HepG2 (cell line): ENCODE measurements around the gene PRKCE. TPM values are rescaled to one million over a fixed set of nuclear protein-coding genes. Genes with fewer than 3 reads are reported as not detected.
A peak's percentile ranks its signal among the peaks of the same experiment; 100 is the strongest.

Experiments used
- ARNT2 ChIP-seq: sonication (generic); formaldehyde crosslinking; IDR thresholded peaks from 2 replicates; pipeline ENCODE4 v1.8.0; 2022; ENCODE audit warnings: mild to moderate bottlenecking, low read depth, missing genetic modification reagents, moderate library complexity
- ATF1 ChIP-seq: IDR thresholded peaks from 2 replicates; pipeline ENCODE4 v1.6.1; 2016; ENCODE audit warnings: mild to moderate bottlenecking, control low read depth
- BCL6 ChIP-seq: IDR thresholded peaks from 2 replicates; pipeline ENCODE4 v1.6.1; 2016; ENCODE audit warnings: missing genetic modification reagents, missing compliant biosample characterization
- GPN1 ChIP-seq: sonication (generic); formaldehyde crosslinking; IDR thresholded peaks from 2 replicates; pipeline ENCODE4 v1.5.1; 2020; ENCODE audit warnings: missing genetic modification reagents, borderline replicate concordance
- HNF4A ChIP-seq: sonication (generic); formaldehyde crosslinking; IDR thresholded peaks from 2 replicates; pipeline ENCODE4 v1.4.0; 2020; ENCODE audit warnings: missing genetic modification reagents
- MXI1 ChIP-seq: IDR thresholded peaks from 3 replicates; pipeline ENCODE4 v1.6.1; 2012; ENCODE audit warnings: low read depth, low read length, inconsistent platforms, borderline replicate concordance
- NBN ChIP-seq: fragments of 450-650 bp; conservative IDR thresholded peaks from 2 replicates; pipeline ENCODE4 v1.6.1; 2017
- NCOA2 ChIP-seq: sonication (generic); formaldehyde crosslinking; IDR thresholded peaks from 2 replicates; pipeline ENCODE4 v1.8.0; 2022; ENCODE audit warnings: inconsistent platforms
- NCOR1 ChIP-seq: fragments of 200-600 bp; sonication (generic); IDR thresholded peaks from 2 replicates; pipeline ENCODE4 v1.7.0; 2017; ENCODE audit warnings: antibody characterized with exemption, low read length, borderline replicate concordance
- NFYC ChIP-seq: IDR thresholded peaks from 2 replicates; pipeline ENCODE4 v1.6.1; 2016; ENCODE audit warnings: missing genetic modification reagents, missing compliant biosample characterization
- NR1H2 ChIP-seq: sonication (generic); formaldehyde crosslinking; IDR thresholded peaks from 2 replicates; pipeline ENCODE4 v1.8.1; 2022; ENCODE audit warnings: low read depth, missing genetic modification reagents, borderline replicate concordance
- NR2F1 ChIP-seq, 2 experiments: fragments of 450-650 bp in 1 of 2; formaldehyde crosslinking in 1 of 2; IDR thresholded peaks; 2 replicates each; pipeline versions ENCODE4 v1.5.0 to v1.6.1; 2016 to 2020; ENCODE audit warnings: mild to moderate bottlenecking in 1 of 2, missing compliant biosample characterization in 1 of 2, missing genetic modification reagents in 1 of 2, moderate library complexity in 1 of 2
- RBM22 ChIP-seq: fragments of 200-400 bp; formaldehyde crosslinking; optimal IDR thresholded peaks from 2 replicates; pipeline ENCODE3; 2017; ENCODE audit warnings: mild to moderate bottlenecking, low read length, moderate library complexity
- SMARCC2 ChIP-seq: fragments of 450-650 bp; IDR thresholded peaks from 2 replicates; pipeline ENCODE4 v1.6.1; 2017; ENCODE audit warnings: antibody characterized with exemption, mild to moderate bottlenecking
- THAP11 ChIP-seq: IDR thresholded peaks from 2 replicates; pipeline ENCODE4 v1.6.1; 2016; ENCODE audit warnings: missing biosample characterization, missing genetic modification reagents
- ZBTB8A ChIP-seq: sonication (generic); formaldehyde crosslinking; IDR thresholded peaks from 2 replicates; pipeline ENCODE4 v1.4.0; 2020; ENCODE audit warnings: mild to moderate bottlenecking, low read depth, missing genetic modification reagents, borderline replicate concordance
- ZMAT3 ChIP-seq: sonication (generic); formaldehyde crosslinking; conservative IDR thresholded peaks from 2 replicates; pipeline ENCODE4 v1.7.0; 2021; ENCODE audit warnings: missing genetic modification reagents
- ZMYM4 ChIP-seq: sonication (generic); formaldehyde crosslinking; IDR thresholded peaks from 2 replicates; pipeline ENCODE4 v1.8.1; 2023; ENCODE audit warnings: mild to moderate bottlenecking, missing genetic modification reagents
- ZNF205 ChIP-seq: IDR thresholded peaks from 2 replicates; pipeline ENCODE4 v1.6.1; 2018; ENCODE audit warnings: missing biosample characterization, missing genetic modification reagents
- ZNF333 ChIP-seq: sonication (generic); formaldehyde crosslinking; IDR thresholded peaks from 2 replicates; pipeline ENCODE4 v1.4.0; 2020; ENCODE audit warnings: mild to moderate bottlenecking, missing genetic modification reagents, borderline replicate concordance
- ZNF382 ChIP-seq: sonication (generic); formaldehyde crosslinking; IDR thresholded peaks from 2 replicates; pipeline ENCODE4 v1.5.0; 2020; ENCODE audit warnings: missing genetic modification reagents, mild to moderate bottlenecking, borderline replicate concordance
- ZNF629 ChIP-seq: sonication (generic); formaldehyde crosslinking; conservative IDR thresholded peaks from 2 replicates; pipeline ENCODE4 v1.5.0; 2020; ENCODE audit warnings: missing genetic modification reagents
- ZNF7 ChIP-seq: IDR thresholded peaks from 2 replicates; pipeline ENCODE4 v1.6.1; 2016; ENCODE audit warnings: missing biosample characterization, missing genetic modification reagents
- ZNF766 ChIP-seq: sonication (generic); formaldehyde crosslinking; IDR thresholded peaks from 2 replicates; pipeline ENCODE4 v1.5.0; 2020; ENCODE audit warnings: missing genetic modification reagents, borderline replicate concordance
- ZNF782 ChIP-seq: sonication (generic); formaldehyde crosslinking; IDR thresholded peaks from 2 replicates; pipeline ENCODE4 v1.4.0; 2020; ENCODE audit warnings: missing genetic modification reagents, mild to moderate bottlenecking, borderline replicate concordance
- polyA plus RNA-seq, 8 experiments: library from polyadenylated mRNA; depleted of rRNA in 3 of 8; stranded (reverse) in 7 of 8; unstranded in 1 of 8; fragments of >200 nt; fragmentation: Illumina TruSeq in 4 of 8; extraction: Trizol in 4 of 8; gene quantifications; 2 replicates each; pipeline versions ENCODE4 v1.2.1 to v1.2.3, GENCODE V29; 2011 to 2016; ENCODE audit warnings: low read depth in 4 of 8, missing spikeins in 1 of 8, mixed read lengths in 1 of 8; ENCODE audit not compliant: insufficient read depth in 1 of 8
- total RNA-seq, 5 experiments: library from RNA; depleted of rRNA; stranded (reverse); fragments of >200 nt; fragmentation: Illumina TruSeq; extraction: Trizol; gene quantifications; 2 replicates each; pipeline ENCODE4 v1.2.3, GENCODE V29; 2016; ENCODE audit warnings: low read depth in 1 of 5
- TF ChIP-seq, protein P1 (sequence below): IDR thresholded peaks from 2 replicates; pipeline ENCODE4 v1.6.1; 2016; ENCODE audit warnings: missing compliant biosample characterization, missing genetic modification reagents, borderline replicate concordance
- TF ChIP-seq, protein P2 (sequence below): sonication (generic); formaldehyde crosslinking; IDR thresholded peaks from 2 replicates; pipeline ENCODE4 v1.9.0; 2021; ENCODE audit warnings: missing genetic modification reagents, borderline replicate concordance
- TF ChIP-seq, protein P3 (sequence below): sonication (generic); formaldehyde crosslinking; IDR thresholded peaks from 2 replicates; pipeline ENCODE4 v1.8.1; 2023; ENCODE audit warnings: mild to moderate bottlenecking, missing genetic modification reagents
- TF ChIP-seq, protein P4 (sequence below): sonication (generic); formaldehyde crosslinking; IDR thresholded peaks from 2 replicates; pipeline ENCODE4 v1.5.0; 2020; ENCODE audit warnings: missing genetic modification reagents

PRKCE gene
- total and polyA plus RNA-seq, 2 of the 13 experiments (the other 11 are each of a cell fraction or from before 2014, with no cell fraction given): 1.0 to 3.9 TPM

DNA sequence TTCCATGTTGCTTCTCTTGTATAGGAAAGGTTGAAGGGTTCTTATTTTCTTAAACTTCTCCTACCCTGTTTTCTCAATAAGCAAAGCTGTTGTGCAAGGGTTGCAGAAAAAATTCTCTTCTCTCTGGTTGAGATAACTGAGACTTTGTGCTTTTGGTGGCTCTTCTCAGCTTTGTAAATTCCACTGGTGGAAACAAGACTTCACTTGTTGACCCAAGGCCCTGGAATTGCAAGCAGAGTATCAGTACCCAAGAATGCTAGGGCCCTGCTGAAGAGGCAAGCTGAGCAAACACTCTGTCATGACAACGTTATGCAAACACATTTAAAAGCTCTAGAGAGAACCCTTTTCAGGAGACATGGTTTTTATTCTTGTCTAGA lies 351.0 kb downstream of the PRKCE start (continued):
- TF ChIP-seq, protein P1, sequence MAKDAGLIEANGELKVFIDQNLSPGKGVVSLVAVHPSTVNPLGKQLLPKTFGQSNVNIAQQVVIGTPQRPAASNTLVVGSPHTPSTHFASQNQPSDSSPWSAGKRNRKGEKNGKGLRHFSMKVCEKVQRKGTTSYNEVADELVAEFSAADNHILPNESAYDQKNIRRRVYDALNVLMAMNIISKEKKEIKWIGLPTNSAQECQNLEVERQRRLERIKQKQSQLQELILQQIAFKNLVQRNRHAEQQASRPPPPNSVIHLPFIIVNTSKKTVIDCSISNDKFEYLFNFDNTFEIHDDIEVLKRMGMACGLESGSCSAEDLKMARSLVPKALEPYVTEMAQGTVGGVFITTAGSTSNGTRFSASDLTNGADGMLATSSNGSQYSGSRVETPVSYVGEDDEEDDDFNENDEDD: no peak
- TF ChIP-seq NR1H2 (no peak), NFYC (no peak), ZNF205 (CRISPR knock-in tag) (peak; percentile 86; the same call in 1 of the 2 replicates), NCOR1 (no peak), ZNF382 (CRISPR knock-in tag) (no peak), ZBTB8A (CRISPR knock-in tag) (no peak), ZNF7 (CRISPR knock-in tag) (no peak), ZNF766 (CRISPR knock-in tag) (no peak), MXI1 (peak; percentile 35; the same call in 1 of the 3 replicates), RBM22 (no peak), SMARCC2 (no peak), ZNF629 (0 out of 2 replicates have a peak, but pooled peaks have one; percentile 20), NBN (no peak), GPN1 (CRISPR knock-in tag) (no peak), ZNF782 (no peak), HNF4A (CRISPR knock-in tag) (peak; percentile 71), NR2F1 (CRISPR knock-in tag; IDR thresholded peaks at IDR 0.05) (no peak), THAP11 (0 out of 2 replicates have a peak, but pooled peaks have one; percentile 16), ZMYM4 (CRISPR knock-in tag) (peak; percentile 76), NCOA2 (peak; percentile 63), ARNT2 (no peak), ZNF333 (CRISPR knock-in tag) (no peak), ZMAT3 (CRISPR knock-in tag) (no peak), ATF1 (no peak), BCL6 (CRISPR knock-in tag) (peak; percentile 71)
- TF ChIP-seq, protein P2, sequence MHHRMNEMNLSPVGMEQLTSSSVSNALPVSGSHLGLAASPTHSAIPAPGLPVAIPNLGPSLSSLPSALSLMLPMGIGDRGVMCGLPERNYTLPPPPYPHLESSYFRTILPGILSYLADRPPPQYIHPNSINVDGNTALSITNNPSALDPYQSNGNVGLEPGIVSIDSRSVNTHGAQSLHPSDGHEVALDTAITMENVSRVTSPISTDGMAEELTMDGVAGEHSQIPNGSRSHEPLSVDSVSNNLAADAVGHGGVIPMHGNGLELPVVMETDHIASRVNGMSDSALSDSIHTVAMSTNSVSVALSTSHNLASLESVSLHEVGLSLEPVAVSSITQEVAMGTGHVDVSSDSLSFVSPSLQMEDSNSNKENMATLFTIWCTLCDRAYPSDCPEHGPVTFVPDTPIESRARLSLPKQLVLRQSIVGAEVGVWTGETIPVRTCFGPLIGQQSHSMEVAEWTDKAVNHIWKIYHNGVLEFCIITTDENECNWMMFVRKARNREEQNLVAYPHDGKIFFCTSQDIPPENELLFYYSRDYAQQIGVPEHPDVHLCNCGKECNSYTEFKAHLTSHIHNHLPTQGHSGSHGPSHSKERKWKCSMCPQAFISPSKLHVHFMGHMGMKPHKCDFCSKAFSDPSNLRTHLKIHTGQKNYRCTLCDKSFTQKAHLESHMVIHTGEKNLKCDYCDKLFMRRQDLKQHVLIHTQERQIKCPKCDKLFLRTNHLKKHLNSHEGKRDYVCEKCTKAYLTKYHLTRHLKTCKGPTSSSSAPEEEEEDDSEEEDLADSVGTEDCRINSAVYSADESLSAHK (CRISPR knock-in tag): no peak
- TF ChIP-seq, protein P3, sequence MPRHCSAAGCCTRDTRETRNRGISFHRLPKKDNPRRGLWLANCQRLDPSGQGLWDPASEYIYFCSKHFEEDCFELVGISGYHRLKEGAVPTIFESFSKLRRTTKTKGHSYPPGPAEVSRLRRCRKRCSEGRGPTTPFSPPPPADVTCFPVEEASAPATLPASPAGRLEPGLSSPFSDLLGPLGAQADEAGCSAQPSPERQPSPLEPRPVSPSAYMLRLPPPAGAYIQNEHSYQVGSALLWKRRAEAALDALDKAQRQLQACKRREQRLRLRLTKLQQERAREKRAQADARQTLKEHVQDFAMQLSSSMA (CRISPR knock-in tag): no peak
- TF ChIP-seq, protein P4, sequence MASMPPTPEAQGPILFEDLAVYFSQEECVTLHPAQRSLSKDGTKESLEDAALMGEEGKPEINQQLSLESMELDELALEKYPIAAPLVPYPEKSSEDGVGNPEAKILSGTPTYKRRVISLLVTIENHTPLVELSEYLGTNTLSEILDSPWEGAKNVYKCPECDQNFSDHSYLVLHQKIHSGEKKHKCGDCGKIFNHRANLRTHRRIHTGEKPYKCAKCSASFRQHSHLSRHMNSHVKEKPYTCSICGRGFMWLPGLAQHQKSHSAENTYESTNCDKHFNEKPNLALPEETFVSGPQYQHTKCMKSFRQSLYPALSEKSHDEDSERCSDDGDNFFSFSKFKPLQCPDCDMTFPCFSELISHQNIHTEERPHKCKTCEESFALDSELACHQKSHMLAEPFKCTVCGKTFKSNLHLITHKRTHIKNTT (CRISPR knock-in tag): no peak
